Glomerular endothelial cell (primary cell): Measurements from ENCODE around the gene KDSR. TPM values are rescaled to one million over a fixed set of nuclear protein-coding genes. Genes with fewer than 3 reads are reported as not detected.

Source experiments
- DNase-seq: peaks from one replicate; pipeline ENCODE4 v3.0.0-alpha.2; 2011; ENCODE audit warnings: low read depth, low spot score; ENCODE audit errors: extremely low read depth
- total RNA-seq: library from RNA; depleted of rRNA; stranded (reverse); fragments of >200 nt; gene quantifications from 2 replicates; pipeline ENCODE4 v1.2.3, GENCODE V29; 2015

KDSR gene
- total RNA-seq, 1 donor from 2014 or later: 37.1 TPM

DNA sequence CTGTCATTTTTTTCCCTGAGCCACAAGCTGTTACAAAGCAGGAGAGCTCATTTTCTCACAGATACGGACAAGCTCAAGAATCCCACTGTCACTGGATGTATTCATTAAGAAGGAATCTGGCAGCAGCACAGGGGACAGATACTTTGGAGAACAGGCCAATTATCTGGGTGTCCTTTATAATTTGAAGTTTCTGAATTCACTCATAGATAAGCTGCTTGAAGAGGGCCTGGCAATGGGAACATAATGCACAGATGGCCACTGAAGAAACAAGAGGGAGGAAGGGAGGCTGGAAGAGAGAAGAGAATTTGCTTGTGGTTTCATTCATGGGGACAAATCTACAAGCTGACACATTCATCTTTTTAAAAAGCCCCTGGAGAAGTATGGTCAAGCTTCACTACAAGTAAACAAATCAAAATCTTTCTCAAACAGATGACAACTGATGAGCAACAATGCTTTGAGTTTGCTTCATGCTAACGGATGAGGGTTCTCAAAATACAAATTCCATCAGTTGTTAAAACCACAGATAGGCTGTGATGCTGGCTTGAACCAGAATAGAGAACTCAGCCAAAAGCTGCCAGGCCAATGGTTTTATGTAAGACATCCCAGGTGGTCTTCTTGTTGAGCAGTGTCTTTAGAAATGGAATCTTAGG lies 59.3 kb downstream of the KDSR start:
- no peak for DNase-seq

DNA sequence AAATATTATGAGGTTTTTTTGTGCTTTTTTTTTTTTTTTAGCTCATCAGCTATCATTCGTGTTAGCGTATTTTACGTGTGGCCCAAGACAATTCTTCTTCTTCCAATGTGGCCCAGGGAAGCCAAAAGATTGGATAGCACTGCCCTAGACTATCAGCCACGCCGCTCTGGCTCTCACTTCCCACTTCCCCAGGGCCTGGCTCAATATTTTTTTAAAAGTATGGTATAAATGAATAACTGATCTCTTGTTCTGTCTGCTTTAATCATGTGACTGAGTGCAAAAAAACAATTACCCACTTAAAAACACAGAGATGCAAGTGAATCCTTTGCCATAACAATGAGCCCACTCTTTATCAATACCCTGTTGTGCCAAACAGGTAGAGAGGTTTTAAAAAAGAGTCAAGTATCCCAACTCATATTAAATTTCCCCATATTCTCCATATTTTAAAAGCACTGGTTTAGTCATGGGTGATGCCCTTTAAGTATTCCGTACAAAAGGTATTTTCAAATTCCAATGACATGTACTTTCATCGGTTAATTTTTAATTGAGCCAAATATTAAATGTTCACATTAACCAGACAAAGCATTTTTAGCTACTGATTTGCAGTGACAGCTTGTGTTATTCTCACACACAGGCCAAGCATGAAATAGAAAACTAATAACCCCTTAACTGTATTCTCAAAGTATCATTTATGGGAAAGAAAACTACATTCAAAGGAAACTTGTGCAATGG lies 60.0 kb downstream of the KDSR start:
- DNase-seq: no peak

DNA sequence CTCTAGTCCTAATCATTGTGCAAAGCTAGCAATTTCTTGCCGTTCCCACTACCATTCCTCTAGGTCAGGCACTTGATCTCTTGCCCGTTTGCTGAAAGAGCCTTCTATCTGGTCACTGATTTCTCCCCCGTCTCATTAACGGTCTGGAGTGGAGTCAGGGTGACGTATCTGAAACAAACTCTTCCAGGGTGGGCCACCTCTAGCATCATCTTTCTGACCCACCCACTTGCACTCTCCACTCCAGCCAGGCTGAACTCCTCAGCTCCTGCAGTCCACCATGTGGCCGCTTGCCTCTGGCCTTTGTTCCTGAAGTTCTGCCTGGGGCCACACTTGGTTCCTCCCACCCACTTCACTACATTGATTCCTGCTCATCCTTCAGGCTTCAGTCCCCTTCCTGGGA lies 60.8 kb downstream of the KDSR start:
- no peak for DNase-seq

DNA sequence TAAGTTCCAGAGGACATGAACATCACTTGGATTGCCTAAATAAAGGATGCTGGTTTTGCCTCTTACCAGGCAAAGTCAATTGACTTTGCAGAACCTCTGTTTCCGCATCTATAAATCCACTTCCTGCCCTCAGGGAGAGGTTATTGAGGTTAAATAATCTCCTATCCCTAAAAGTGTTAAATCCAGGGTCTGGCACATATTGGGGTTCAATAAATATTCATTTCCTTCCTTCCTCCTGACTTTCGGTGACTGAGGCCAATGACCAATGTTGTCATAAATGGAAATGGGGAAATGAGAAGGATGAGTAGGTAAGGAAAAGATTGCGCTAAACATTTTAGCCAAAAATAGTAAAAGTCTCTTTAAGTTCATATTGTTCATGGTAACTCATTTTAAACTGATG lies 63.5 kb downstream of the KDSR start:
- DNase-seq: no peak

DNA sequence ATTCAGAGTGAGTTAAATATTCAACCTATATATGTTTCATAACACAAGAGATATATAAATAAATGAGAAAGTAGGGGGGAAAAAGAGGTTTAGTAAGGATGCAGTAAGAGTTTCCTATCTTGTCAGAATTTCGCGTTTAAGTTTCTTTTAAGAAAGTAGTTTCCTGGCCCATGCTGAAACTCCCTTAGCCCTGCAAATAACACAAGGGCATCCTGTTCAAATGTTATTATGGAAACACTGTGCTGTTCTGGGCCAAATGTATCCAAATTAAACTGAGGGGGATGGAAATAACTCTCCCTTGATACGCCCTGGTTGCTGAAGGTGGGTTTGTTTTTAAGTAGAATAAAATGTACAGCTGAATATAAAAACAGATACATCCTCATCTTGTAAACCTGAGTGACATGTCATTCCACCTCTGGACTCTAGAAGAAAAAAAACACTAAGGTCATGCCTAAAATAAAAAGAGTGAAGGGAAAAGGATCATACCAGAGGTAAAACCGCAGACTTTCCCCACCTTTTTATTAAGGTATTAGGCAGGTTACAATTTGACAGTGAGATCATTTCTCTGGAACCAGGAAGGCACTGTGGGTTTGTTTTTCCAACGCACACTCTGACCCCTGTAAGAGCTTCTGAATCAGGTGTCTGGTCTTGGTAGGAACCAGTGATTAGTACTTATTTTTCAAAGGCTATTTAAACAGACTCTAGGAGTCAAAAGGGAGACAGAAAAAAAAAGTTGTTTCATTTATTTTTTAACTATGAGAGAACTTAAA lies 64.2 kb downstream of the KDSR start:
- DNase-seq: no peak

DNA sequence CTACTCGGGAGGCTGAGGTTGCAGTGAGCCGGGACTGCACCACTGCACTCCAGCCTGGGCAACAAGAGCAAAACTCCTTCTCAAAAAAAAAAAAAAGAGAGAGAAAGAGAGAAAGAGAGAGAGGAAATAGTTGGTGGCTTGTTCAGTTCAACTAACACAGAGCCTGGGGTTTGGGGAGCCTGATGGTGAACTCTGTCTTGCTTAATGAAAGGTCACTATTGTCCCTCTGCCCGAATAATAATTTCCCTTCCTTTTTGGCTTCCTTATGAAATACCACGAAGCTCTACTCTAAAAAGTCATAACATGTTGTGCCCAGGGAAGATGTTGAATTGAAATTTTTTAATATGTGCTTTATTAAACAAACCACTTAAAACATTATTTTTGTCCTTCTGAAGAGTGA lies 64.8 kb downstream of the KDSR start:
- no peak for DNase-seq

DNA sequence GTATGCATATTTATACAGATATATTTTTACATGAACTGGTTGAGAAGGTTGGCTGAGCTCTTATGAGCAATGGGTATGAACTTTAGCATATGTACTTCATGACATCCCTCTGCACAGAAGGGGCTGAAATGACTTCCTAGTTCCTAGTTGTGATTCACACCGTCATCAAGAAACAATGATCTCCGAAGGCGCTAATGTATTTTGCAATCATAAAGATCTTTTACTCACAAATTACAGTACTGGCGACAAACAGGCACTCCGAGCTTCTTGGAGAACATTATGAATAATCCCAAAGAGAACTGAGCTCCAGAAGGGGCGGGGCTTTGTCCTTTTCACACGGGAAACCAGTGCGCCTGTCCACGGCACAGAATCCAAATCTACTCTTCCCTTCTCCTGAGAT lies 65.6 kb downstream of the KDSR start:
- no peak for DNase-seq

DNA sequence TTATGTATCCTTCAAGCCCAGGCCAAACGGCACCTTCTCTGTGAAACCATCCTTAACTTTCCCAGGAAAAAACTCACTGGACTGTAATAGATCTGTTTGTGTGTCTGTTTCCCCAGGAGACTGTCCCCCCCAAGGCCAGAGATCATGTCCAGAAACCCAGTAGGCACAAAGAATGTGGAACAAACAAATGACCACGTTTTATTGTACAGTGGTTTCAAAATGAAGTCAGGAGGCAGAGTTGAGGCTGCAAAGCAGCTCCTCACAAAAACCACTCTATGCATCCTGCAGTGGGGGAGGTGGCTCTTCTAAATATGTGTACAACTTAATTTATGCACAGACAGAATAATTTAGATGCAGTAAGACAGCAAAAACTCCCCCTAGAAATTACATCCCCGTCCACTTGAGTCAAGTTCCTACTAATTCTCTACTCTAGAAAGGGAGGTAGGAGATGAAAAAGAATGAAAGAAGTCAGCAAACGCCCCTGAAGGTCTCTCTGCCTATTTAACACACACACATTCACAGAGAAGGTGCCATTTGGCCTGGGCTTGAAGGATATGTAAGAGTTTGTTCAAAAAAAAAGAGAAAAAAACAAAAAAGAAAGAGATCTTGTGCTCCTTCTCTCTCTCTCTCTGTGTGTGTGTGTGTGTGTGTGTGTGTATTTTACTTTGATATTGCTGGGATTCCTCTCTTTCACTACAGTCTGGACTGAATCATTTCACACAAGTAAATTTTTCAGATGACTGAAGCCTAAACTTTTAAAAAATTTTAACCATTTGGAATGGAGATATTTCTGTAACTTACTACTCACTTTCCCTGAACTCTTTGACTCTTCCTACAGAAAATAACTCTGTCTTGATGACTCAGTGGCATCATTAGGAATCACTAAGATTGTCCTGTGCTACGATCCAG lies 66.9 kb downstream of the KDSR start:
- no peak for DNase-seq

DNA sequence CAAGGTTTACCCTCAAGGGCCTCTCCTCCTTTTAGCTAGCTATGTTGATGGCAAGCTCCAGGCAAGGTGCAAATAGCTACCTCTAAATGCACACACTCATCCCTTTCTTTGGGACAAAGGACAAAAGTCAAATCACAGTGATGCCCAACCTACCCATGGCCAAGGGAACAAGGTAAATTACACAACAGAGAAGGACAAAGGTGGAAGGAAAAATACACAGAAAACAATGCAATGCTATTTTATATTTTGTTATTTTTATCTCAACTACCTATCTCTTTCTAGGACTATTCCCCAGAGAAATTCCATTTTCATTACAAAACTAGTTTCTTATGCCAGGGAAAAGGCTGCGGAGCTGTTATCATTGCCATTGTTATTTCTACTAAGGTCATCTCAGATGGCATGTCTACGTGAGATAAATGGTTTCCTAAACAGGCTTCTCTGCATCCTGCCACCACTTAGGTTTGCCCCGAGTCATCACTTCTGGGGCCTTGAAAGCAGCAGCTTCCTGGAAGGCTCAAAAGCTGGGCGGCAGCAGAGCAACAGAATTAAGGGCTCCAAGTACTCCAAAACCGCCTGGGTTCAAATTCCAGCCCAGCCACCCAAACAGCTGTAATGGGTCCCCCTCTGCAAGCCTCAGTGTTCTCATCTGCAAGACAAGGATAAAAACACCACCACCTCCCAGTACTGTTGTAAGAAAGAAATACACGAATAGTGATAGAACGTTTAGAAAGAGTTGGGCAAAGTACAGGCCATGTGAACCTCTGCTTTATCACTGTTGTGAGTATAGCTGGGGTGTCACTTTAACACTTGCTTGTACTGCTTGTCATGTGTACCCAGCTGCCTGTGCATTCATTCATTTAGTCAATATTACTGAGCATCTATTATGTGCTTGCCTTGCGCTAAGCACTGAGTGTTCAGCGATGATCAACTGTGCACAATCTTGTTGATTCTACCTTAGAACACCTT lies 68.3 kb downstream of the KDSR start:
- DNase-seq: no peak

DNA sequence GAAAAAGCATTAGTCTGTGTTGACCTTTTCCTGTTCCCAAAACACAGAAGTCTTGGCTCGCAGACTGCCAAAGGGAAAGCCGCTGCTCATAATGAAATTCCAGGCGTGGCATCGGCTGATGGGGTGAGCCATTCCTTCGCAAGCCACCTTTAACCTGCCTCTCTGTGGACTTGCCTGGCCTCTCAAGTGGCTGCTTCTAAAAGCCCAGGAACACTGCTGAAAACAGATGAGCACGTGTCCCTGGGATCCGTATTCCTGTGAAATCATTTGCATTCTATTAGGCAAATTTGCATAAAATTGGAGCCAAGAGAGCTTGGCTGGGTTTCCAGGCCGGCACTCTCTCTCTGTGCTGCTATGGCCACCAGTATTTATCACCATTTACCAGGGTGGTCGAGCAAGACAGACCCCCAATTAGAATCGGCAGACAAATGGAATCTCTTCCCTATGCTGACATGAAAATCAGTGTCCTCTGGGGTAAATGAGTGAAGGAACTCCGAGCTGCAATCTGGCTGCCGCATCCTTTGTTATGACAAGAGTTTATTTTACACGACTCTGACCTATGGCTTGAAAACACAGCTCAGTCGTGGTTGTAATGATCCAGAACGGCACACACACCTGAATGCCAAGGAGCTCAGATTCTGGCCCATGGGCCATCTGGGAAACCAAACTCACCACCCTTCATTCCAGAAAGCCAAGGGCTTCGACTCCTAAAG lies 69.2 kb downstream of the KDSR start:
- no peak for DNase-seq

DNA sequence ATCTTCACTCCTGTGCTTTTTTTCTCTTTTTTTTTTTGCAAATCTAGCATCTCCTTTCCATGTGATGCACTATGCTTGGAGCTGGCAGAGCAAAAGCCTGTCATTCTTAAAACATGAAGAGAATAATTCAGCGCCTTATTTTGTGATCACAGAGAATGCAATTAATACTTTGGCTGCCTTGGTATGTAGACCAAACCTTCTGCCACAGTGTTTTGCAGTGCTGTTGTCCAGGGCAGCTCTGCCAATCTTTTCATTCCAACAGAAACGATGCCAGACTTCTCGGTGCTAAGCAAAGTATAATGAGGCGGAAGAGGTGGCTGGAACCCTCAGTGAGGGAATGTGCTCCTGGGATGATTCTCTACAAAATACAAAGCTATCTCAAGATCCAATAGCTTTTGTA lies 73.1 kb downstream of the KDSR start:
- no peak for DNase-seq

DNA sequence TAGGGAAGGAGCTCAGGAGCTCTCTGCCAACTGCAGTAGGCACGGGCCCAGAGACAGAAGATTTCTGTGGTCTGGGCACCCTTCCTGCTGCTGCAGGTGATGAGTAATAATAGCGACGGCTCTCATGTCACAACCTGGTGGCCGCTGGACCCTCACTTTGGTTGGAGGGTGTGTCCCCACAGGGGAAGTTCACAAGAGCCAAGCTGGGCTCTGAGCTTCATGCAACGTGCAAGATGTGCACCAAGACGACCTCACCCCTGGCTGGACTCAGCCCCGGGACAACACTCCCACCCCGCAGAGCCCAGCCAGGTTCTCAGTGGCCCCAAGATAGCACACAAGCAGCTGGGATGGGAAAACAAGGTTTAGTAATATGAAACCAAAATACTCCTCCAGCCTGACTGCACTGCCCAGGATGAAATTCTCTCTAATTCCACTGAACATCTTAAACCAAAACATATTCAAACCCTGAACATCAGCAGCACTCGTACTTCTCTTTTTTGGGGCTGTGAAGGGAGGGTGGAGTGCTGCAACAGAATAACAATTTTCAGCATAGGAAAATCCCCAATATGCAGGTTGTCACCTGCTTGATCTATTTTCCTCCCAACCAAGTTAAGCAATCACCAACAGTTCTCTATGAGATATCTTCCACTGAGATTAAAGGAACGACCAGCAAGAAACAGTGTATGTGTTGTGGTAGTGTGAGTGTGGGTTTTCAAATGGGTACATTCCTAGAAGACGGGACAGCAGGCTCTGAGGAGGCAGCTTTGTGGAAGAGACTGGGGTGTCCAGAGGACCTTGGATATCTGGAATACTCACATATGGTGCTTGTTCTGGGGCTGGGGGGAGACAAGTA lies 73.9 kb downstream of the KDSR start:
- DNase-seq: no peak

DNA sequence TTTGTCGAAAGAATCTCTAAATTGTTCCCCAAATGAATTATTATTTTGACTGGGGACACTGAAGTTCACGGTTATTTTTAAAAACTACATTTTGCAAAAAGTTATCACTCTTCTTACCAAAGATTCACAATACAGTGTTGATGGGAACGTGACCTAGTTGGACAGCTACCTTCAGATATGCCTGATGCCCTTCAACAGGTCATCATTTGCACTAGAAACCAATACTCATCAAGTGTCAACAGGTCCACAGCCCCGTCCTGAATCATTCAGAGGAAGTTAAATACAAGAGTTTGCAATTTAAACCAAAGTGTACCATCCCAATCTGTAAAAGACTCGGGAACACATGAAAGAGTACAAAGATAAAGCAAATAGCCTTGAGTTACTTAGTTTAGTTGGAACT lies 75.7 kb downstream of the KDSR start:
- no peak for DNase-seq

DNA sequence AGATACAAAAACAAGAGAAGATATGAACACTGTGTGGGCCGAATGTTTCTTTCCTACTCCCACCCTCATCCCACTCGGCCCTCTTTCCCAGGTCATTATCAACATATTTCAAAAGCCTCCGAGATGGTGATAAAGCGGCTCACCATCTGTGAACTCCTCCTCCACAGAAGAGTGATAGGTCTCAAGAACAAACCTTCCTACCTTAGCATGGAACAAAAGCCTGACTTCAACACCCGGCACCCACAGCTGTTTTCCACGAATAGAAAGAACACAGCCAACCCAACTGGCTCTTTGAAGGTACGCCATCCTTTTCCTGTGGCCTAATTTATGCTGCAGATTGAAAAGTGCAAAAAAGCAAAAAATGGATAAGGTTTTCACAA lies 76.2 kb downstream of the KDSR start:
- DNase-seq: no peak

DNA sequence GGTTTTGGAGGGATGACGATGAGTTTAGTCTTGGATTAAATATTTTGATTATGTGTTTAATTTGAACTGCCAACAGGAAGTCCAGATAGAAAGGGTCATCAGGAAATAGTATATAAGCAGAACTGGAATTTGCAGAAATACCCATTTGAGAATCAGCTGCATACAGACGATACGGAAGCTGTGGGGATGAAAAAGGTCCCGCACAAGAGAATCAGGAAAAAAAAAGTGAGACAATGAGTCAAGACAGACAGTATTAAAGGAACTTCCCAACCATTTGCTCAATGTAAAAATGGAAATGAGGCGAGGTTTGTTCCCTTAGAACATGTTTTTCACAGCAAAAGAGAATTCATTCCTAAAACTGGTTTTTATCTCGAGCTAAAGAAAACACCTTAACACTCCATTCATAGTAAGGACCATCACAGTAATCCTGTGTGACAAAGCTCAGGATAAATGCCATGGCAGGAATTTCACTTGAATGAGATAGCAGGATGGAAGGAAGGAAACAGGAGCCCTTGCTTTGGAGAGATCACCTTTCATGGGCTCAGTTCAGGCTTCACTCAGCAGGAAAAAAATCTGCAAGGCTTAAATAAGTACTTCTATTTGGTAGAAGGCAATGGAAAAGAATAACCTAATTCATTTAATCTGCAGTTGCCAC lies 76.7 kb downstream of the KDSR start:
- no peak for DNase-seq

DNA sequence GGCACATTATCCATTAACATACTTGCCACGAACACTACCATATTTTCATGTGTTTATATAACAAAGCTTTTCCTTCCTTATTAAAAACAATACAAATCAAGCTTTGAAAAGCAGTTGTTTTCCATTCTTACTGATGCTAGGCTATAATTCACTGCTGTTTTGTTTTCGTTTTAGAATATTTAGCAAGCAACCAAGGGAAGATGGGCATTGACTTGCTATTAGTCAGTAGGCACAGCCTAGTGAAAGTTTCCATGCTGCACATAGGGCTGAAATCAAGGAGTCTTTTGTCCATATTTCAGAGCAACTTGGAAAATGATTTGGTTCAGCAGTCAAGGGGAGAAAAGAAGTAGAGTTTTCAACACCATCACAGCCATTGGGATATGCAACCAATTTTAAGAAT lies 78.7 kb downstream of the KDSR start:
- DNase-seq: no peak

DNA sequence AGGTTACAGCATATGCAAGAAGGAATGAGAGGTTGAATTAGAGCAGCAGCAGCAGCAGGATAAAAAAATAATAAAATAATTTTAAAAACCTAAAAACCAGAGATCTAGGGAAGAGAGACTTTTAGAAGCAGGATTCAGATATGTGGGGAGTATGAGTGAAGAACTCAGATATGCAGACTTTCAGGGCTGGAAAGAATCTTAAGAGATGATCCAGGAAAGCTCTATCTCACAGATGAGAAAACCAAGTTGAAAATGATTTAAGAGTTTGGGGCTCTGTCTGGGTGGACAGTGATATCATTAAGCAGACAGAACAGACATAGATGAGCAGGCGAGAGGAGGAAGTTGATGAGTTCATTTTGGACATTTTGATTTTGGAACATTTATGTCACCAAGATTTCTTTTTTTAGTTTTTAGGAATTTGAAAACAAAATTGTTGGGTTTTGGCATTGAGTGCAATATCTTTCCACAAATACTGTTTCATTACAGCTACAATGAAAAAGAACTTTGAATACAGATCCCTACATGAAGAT lies 79.2 kb downstream of the KDSR start:
- DNase-seq: no peak

DNA sequence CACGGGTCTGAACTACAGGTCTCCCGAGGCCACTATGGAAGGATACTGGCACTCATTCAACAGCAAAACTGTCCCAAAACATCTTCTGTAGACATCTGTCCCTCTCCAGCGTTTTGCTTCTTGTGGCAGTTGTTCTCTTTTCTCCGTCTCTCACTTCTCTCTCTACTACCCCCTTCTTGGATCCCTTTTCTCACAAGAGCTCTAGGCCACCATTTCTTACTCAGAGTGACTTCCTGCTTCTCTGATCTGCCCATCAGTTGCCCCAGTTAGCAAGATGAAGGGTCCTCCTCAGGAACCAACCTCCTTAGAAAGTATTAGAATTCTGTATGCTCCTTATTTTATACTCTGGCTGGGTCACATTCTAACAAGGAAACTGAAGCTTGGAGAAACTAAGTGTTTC lies 80.1 kb downstream of the KDSR start:
- DNase-seq: no peak
